KG1 (cell line): ENCODE results near the gene FHOD3.
"Not testable (repeated sequence)": the region's sequence is repeated elsewhere in the genome, so short reads cannot be mapped to it uniquely, and the experiment has no call there.

Experiments used
- DNase-seq: peaks from one replicate; lab custom pipeline; 2025; lab: John Stamatoyannopoulos, UW

The FHOD3 gene

GRCh38 chr18:36798738-36799473 lies 501.4 kb downstream of the FHOD3 start:
- DNase-seq = no peak

DNA sequence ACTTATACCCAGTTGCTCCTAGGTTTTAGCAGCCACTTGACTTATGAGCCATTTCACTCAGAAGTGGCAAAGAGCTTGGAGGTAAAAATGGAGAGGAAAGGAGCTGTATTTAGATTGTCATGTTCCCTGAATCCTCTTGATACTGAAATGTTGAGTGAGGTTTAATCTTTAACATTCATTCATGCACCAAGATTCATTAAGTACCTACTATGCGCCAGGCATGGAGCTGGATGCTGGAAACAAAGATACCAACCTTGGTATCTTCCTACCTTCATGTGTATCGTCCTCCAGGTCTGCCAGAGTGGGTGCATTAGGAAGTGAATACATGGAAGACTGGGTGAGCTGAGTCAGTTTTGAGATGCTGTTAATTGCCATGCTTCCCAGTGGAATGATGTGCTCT lies 507.6 kb downstream of the FHOD3 start:
- DNase-seq = no peak

GRCh38 chr18:36808681-36809080 lies 511.2 kb downstream of the FHOD3 start:
- DNase-seq = no peak

GRCh38 chr18:36809590-36810381 lies 512.3 kb downstream of the FHOD3 start:
- peak; percentile 41 for DNase-seq

DNA sequence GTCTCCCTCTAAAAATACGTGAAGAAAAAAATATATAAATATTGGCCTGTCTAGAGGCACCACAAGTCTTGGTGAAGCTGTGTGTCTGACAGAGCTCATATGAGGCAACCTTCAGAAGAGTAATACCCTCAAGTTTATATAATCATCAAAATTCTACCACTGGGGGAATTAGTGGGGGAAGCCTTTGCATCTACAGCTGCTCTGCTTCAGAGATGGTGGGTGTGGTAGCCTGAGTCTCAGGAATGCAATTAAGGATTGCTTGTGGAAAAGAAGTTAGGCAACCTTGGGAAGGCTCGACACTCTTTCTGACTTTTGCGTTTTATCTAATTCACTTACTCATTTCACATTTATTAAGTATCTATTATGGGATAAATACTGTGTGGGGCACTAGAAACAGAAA lies 513.9 kb downstream of the FHOD3 start:
- no peak for DNase-seq

- DNase-seq = no peak
Observed at GRCh38 chr18:36811955-36812354, 514.4 kb downstream of the FHOD3 start.

- DNase-seq = no peak
Observed at GRCh38 chr18:36812678-36813077, 515.2 kb downstream of the FHOD3 start.

DNA sequence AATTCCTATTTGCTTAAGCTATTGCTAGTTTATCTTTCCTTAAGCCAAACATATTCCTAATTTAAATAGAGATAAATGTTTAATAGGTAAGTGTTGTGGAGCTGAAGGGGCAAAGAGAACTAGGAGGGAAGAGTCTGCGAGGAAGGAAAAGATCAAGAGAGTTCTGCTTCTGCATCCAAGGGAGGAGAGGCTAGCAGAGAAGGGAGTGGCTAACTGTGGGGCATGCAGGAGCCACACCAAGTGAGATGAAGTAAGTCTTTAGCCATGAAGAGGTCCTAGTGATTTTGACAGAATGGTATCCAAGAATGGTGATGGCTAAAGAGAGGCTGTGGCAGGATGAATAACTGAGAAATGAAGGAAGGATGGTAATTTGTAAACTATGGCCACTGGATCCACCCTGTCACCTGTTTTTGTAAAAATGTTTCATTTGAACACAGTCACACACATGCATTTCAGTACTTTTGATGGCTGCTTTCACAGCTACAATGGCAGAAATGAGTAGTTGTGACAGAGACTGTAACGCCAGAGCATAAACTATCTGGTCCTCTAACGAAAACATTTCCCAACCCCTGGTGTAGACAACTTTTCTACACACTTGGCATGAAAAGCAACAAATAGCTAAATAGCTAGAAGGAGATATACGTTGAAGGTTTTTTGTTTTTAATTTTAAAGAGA lies 515.7 kb downstream of the FHOD3 start:
- DNase-seq = no peak

GRCh38 chr18:36813824-36814223 lies 516.3 kb downstream of the FHOD3 start:
- DNase-seq = no peak

DNA sequence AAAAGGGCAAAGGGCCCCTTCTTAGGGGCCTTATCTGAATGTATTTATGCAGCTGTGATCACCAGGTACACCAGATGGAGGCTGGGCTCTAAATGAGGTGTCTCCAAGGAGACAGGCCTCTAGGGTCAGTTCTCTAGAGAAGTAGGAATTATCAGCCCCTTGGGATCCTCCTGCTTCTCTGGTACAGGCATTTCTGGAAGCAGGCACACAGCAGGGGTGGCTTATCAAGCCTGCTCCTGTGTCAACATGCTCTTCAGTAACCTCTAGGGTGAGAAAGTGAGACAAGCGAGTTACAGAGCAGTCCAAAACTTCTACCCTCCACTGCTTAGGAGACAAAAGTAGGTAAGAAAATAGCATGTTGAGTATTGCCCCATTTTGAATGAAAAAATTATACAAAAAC lies 517.5 kb downstream of the FHOD3 start:
- no peak for DNase-seq

- DNase-seq = not testable (repeated sequence)
Observed at GRCh38 chr18:36816096-36816495, 518.6 kb downstream of the FHOD3 start.

DNA sequence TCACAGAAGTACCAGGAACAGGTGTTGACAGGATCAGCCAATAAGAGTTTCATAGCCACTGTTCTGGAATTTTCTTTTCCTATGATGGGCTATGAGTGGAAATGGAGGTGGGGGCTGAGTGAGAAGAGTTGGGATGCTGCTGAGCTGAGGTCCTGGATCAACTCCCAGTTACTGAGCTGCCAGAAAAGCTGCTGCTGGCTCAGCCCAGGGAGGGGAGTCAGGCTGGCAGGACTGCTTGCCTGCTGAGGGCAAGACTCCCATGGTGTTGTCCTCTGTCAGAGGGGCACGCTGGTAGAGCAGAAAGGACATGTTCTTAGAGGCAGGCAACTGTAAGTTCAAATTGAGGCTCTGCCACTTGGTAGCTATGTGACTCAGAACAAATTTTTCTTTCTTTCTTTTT lies 519.5 kb downstream of the FHOD3 start:
- no peak for DNase-seq

DNA sequence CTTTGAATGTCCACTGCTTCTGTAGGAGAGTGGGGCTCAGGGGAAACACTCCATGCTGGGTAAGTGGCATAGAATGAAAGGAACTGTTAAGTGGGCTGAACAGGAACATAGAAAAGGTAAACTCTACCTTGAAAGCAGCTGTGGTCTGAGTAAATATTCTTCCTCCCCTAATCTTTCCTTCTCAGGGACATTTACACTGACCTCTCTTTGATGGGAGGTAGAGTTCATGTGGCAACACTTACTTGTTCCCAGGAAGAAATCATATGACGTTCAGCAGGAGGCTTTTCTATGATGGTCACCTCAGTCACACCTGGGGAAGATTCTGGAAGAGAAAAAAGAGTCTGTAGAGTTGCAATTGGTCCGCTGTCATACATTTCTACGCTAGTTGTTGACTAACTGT lies 521.1 kb downstream of the FHOD3 start:
- DNase-seq = no peak

- no peak for DNase-seq
Observed at GRCh38 chr18:36819621-36820020, 522.1 kb downstream of the FHOD3 start.

- DNase-seq = no peak
Observed at GRCh38 chr18:36821681-36822080, 524.2 kb downstream of the FHOD3 start.

GRCh38 chr18:36825526-36825925 lies 528.0 kb downstream of the FHOD3 start:
- DNase-seq = no peak

GRCh38 chr18:36826556-36826955 lies 529.0 kb downstream of the FHOD3 start:
- no peak for DNase-seq

DNA sequence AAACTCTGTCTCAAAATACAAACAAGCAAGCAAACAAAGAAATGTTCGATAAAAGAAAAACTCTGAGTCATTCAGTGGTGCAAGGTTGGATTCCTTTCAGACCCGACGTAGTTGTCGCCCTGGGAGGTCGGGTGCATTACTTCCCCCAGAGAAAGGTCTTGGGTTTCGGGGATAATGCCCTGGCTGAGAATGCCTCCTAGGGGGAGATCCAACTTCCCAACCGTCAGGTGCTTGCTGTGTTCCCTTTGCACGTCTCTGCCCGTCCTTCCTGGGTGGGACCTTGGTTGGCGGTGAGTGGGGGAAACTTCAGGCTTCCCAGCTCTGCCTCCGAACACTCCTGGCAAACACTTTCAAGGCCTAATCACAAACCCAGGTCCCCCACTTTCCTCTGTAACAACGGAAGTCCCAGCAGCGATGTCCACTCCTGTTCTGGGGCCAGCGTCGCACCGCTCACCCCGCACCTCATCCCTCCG lies 530.7 kb downstream of the FHOD3 start:
- DNase-seq = no peak

GRCh38 chr18:36828630-36829361 lies 531.3 kb downstream of the FHOD3 start, which contains the start of the genes KIAA1328 and TPGS2:
Gene KIAA1328, plus strand, starts transcription at chr18:36829127. Its CDS starts 12 bp downstream, at chr18:36829139.
Gene TPGS2, minus strand, starts transcription at chr18:36829002. Its CDS starts 235 bp downstream, at chr18:36828767.
- DNase-seq = peak; percentile 78
